ENCODE measurements around the gene NVL.

GRCh38 chr1:224333309-224333926 is 3.4 kb upstream of the NVL start:
- peak; percentile 67 for TF ChIP-seq CTCF (IDR thresholded peaks at IDR 0.05)
- TF ChIP-seq EZH2phosphoT487 (IDR thresholded peaks at IDR 0.05): no peak
- TF ChIP-seq EZH2 (IDR thresholded peaks at IDR 0.05): no peak

All from neural progenitor cell (in vitro differentiated cells).